Stimulated activated CD4-positive, alpha-beta T cell treated with anti-CD3 and anti-CD28 coated beads, TNF-alpha, amount 100 ng/mL, for 48 hours (primary cell): ENCODE data around the gene C1orf226.

Source experiments
- DNase-seq, 3 donors: peaks; one replicate each; pipeline ENCODE4 v3.0.0-alpha.2; 2020; ENCODE audit warnings: low read depth in 3 of 3

C1orf226 gene

DNA sequence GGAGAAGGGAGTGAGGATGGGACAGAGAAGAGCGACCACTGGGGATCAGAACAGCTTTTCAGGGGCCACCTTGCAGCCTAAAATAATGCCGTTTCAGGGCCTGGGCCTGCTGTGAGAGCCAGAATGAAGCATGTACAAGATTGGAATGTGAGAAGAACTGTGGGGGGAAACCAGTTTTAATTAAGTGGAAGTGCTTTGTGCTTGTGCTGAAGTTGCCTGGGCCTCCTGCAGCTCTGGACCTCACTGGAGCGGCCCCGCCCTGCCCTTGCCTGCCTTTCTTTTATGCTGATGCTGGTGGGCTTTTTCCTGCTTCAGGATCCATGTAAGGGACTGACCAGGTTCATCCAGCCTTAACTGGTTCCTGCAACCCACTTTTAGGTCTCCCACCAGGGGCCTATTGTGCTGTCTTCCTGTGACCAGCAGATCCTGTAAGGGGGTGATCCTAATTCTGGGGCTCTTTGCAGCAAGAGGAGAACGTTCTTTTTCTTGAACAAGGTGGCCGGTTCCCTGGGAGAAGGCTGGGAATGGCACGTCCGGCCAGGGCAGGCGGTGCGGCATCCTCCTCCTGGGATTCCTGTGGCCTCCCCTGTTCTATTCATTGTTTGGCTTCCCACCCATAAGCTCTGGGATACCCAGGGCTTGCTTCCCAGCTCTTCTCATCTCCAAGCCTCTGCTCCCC is 3.2 kb downstream of the C1orf226 start:
- no peak for DNase-seq

DNA sequence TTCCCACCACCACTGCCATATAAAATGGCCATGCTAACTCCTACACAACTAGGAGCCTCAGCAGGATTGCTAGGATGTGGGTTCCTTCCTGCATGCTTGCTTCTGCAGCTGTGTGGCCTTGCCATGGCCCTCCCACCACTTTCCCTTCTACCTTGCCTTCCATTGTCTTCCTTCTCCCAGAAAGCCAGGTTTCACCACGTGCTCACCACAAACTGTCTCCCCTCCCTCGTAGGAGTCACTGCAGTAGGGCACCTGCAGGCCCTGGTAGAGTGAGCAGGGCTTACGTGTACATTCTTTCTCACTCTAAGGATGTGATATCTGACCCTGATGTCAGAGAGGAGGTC is 3.7 kb downstream of the C1orf226 start:
- DNase-seq, result no peak

DNA sequence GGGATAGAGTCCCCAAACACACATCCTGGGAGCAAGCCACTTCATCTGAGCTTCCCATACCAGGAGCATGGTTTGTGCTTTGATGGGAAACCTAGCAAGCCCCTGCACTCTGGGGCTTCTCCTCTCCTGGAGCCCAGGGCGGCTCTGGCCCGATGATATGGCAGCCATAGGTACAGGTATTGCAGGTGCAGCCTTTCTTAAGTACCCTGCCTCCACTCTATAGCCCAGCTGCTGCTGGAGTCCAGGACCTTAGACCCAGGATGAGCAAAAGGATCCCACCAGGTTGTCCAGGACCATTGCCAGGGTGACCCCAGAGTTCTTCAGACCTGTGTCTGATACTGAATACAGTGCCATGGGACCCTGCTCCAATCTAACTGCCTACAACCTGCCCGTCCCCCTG is 4.2 kb downstream of the C1orf226 start:
- DNase-seq, result no peak

GRCh38 chr1:162386292-162387225 is 5.0 kb downstream of the C1orf226 start:
- no peak for DNase-seq

GRCh38 chr1:162387226-162388082 is 5.9 kb downstream of the C1orf226 start:
- DNase-seq, result no peak

GRCh38 chr1:162388083-162388594 is 6.6 kb downstream of the C1orf226 start:
- DNase-seq, result no peak

DNA sequence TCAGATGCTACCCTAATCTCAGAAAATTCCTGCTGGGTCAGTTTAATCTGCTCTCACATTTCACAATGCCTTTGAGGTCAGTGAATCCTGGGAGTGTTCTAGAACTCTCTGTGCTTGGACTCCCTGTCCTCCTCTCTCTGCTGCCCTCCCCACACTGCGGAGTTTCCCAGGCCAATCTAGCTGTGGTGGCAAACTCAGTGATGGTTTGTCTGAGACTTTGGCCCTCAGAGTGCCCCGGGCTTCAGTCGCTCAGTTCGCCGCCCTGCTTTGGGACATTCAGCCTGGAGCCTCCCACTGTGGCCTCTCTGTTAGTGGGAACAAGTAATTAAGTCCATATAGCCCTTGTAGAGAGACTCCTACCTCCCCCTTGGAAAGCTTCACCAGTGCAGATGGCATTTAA is 7.1 kb downstream of the C1orf226 start:
- no peak for DNase-seq

DNA sequence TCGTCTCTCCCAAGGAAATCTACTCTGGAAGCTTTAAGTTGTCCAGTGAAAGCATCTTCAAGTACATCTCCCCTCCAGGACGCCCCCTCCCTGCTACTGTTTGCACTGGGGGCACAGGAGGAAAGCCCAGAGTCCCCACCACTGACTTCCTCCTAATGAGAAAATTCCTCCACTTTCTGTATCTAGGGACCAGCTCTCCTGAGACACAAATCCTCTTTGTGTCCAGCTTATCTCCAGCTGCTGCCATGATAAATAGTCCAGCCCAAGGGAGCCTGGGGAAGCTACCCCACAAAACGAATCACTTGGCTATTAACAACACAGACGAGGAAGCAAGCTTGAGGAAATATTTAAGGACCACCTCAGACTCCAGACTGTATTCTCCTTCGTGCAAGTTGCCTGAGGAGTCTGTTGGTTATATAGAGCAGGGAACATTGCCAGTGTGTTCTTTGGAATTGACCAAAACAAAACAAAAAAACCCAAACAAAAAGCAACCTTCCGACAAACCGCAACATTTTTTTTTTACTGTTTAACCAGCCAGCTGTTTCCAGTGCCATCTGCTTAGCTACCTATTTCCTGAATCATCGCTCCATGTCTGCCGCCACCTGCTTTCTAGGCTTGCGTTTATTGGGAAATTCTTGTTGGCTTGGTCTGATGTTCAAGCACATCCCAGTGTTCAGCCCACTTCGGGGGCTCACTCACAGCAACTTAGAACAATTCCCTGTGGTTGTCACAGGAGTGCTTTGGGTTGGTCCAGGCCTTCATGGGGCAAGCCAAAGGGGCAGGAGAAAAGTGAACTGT is 7.7 kb downstream of the C1orf226 start:
- no peak for DNase-seq

DNA sequence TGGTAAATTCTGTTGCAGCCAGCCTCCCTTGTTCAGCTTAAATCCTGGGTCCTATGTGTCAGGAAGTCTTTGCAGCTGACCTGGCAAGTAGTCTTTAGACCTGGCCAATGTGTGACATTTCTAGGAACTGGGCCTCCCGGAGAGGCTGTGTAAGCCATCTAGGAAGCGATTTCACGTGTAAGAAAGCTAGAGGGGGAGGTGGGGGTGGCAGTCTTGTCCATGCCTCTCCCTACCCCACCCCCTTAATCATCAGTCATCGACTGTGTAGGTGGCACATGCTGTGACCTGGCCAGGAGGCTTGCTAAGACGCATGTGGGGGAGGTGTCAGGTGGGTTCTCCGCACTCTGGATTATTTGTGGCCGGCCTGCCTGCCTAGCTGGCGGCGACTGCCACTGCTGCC is 8.4 kb downstream of the C1orf226 start:
- DNase-seq, result no peak

- no peak for DNase-seq
These were observed 9.1 kb downstream of the C1orf226 start for GRCh38 chr1:162390396-162391185.

DNA sequence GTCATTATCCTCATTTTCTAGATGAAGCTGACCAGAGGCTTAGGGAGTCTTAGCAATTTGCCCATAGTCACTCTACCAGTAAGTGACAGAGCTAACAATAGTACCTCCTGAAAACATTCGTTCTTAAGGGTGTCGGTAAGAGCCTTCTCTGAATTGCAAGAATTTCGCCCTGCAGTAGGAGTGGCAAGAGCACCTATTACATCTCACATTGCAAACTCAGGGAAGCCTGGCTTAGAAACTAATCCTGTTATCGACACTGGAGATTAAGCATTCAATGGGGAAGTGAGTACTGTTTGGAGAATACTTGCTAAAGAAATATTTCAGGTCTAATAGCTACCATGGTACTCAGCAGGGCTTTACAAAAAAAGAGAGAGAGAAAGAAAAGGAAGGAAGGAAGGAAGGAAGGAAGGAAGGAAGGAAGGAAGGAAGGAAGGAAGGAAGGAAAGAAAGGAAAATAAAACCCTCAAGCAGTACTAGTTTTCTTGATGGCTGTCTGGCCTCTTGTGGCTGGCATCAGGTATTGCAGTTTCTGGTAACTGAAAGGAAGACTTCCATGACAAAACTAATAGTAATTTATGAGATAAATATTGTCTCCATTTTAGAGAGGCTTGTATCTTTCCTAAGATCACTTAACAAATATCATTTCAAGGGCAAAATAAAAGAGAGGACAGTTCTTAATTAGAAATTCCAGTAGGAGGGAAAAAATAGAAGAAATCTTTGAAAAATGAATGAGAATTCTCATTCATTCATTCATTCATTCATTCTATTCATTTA is 10.4 kb downstream of the C1orf226 start:
- no peak for DNase-seq

DNA sequence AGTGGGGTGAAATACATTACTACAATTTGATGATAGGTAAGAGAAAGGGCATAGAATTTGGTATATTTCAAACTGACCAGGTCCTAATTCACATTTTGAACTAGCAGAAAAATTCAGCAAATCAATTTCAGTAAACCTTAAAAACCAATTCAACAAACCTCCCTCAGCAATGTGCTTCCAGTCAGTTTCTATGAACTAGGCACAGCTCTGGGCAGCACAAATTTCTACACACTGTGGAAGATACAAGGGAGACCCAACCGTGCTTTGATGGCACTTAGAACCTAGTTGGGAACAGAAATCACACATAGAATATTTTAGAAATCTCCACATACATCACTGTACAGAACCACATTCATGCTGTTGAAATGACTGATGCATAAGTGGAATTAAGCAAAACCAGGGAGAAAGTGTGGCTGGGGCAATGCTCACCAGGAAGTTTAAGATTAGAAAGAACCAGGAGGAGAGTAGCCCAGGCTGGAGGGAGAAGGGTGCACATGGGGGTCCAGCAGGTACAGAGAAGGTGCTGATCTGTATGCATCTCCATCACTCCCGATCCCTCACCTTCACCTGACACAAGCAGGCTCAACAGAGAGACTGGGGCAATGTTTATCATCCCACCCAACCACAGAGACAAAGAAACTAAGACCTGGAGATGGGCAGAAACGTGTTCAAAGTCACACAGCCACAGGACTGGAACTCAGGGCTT is 14.8 kb downstream of the C1orf226 start:
- no peak for DNase-seq

DNA sequence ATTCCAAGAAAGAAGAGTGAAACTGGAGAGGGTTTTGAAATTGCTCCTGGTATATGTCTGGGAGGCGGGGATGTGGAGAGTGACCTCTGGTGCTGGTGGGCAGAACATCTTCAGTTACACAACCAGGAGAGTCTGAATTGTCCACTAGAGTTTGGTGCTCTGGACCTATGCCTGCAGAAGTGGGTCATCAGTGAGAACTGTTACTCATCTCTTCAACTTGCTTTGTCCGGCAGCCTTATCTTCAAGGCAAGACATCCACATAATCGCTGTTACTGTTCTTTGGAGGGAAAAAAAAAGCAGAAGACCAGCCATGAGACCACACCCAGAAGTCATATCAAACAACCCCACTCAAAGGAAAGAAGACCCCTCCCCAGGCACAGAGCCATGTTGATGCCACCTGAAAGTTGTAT is 15.5 kb downstream of the C1orf226 start:
- no peak for DNase-seq

DNA sequence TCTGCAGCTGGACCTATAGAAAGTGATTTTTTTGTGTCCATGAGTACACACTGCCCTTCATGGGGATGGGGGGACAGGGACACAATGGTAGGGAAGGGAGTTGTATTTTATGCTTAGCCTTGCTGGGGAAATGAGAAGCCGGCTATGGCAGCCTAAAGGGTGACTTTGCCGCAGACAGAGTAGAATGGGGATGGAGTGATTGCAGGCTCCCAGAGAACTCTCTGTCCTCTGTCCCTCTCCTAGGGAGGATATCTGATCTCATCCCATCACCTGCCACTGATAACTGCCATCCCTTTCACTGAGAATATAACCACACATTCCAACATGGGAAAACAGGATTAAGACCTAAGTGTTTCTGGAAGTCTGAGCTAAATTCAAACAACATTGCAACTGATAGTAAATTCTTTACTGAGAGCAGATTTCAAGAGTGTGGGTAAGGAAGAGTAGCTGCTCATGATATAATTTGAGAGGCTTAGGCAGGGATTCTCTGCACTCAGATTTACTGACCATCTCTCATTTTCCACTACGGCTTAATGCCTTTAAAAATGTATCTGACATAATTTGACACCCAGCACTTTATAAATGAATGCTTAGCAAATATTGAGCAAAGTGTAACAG is 16.5 kb downstream of the C1orf226 start:
- DNase-seq, result no peak

- no peak for DNase-seq
These were observed 17.6 kb downstream of the C1orf226 start for GRCh38 chr1:162398999-162399580.

GRCh38 chr1:162400790-162401355 is 19.3 kb downstream of the C1orf226 start:
- no peak for DNase-seq

DNA sequence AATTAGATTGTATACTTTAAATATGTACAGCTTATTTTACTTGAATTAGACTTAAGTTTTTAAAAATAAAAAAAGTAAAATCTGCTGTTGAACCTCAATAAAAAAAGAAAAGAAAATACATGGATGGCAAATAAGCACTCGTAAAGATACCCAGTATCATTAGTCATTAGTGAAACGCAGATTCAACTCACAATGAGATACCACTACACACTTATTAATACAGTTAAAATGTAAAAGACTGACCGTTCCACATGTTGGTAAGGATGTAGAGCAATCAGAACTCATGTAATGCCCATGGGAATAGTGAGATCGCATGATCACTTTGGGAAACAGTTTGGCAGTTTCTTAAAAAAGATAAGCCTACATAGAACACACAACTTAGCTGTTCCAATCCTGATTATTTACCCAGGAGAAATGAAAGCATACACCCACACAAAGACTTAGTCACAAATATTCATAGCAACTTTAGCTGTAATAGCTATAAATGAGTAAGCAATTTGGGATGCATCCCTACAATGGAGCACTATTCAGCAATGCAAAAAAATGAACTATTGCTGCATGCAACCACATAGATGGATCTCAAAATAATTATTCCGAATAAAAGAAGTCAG is 23.1 kb downstream of the C1orf226 start:
- no peak for DNase-seq
